T47D (cell line): ENCODE data around the gene STOX1.
"Not testable (repeated sequence)": the region's sequence is repeated elsewhere in the genome, so short reads cannot be mapped to it uniquely, and the experiment has no call there.

Source experiments
- DNase-seq, 2 experiments: peaks; one replicate each; pipeline versions ENCODE4 v3.0.0 to v3.0.0-alpha.2; 2011 to 2012; ENCODE audit warnings: low read depth in 1 of 2, low spot score in 1 of 2
- JUND ChIP-seq: IDR thresholded peaks from 2 replicates; pipeline ENCODE4 v1.6.1; 2012; ENCODE audit warnings: low read depth
- in situ Hi-C: cut with HindIII; loops from 2 replicates; pipeline ENCODE4 v1.10.0; 2016; ENCODE audit warnings: low sequenced_read_pairs, low pct_unique_long_range_greater_than_20kb

Gene STOX1, protein sequence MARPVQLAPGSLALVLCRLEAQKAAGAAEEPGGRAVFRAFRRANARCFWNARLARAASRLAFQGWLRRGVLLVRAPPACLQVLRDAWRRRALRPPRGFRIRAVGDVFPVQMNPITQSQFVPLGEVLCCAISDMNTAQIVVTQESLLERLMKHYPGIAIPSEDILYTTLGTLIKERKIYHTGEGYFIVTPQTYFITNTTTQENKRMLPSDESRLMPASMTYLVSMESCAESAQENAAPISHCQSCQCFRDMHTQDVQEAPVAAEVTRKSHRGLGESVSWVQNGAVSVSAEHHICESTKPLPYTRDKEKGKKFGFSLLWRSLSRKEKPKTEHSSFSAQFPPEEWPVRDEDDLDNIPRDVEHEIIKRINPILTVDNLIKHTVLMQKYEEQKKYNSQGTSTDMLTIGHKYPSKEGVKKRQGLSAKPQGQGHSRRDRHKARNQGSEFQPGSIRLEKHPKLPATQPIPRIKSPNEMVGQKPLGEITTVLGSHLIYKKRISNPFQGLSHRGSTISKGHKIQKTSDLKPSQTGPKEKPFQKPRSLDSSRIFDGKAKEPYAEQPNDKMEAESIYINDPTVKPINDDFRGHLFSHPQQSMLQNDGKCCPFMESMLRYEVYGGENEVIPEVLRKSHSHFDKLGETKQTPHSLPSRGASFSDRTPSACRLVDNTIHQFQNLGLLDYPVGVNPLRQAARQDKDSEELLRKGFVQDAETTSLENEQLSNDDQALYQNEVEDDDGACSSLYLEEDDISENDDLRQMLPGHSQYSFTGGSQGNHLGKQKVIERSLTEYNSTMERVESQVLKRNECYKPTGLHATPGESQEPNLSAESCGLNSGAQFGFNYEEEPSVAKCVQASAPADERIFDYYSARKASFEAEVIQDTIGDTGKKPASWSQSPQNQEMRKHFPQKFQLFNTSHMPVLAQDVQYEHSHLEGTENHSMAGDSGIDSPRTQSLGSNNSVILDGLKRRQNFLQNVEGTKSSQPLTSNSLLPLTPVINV

GRCh38 chr10:68826764-68827591 is at the start of gene STOX1:
Gene STOX1 (plus strand): TSS chr10:68827531. CDS start chr10:68827624, 93 bp downstream.
- peak; percentile 65 to 86 for DNase-seq
- in situ Hi-C loops = no loop called here
- TF ChIP-seq JUND = no peak

- no peak for TF ChIP-seq JUND
- no peak for DNase-seq
- in situ Hi-C loops = no loop called here
Measured at GRCh38 chr10:68781613-68782574, 45.4 kb upstream of the STOX1 start.

DNA sequence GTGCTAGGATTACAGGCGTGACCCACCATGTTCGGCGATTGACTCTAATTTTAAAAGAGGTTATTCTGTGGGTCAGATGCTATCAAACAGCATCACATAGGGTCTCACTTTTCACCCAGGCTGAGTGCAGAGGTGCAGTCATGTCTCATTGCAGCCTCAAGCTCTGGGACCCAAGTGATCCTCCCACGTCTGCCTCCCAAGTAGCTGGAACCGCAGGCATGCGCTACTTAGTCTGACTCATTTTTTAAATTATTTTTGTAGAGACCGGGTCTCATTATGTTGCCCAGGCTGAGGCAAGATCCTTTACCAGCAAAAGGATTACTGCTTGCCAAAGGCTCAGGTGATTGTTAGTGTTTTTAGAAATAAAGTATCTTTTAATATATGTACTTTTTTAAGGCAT is 42.9 kb upstream of the STOX1 start:
- TF ChIP-seq JUND = no peak
- DNase-seq = no peak
- in situ Hi-C loops = no loop called here

GRCh38 chr10:68787813-68788212 is 39.5 kb upstream of the STOX1 start:
- in situ Hi-C loops = no loop called here
- no peak for DNase-seq
- TF ChIP-seq JUND = no peak

- in situ Hi-C loops = no loop called here
- TF ChIP-seq JUND = no peak
- DNase-seq = no peak
Measured at GRCh38 chr10:68790476-68790875, 36.9 kb upstream of the STOX1 start.

DNA sequence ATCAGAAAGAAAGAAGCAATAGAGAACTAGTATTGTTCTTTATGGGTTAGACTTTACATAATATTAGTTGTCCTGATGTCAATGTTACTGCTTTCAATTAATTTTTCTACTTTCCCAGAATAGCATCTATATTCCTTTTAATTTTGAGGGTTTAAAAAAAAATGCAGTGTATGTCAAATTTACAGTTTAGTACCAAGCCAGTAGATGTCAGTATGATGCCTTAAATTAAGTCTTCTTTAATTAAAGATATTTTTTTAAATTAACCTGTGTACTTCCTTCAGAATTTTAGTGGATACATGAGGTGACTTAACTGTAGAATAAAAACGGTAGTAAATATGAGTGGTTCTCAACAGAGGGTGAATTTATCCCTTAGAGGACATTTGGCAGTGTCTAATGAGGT is 35.2 kb upstream of the STOX1 start:
- peak in 1 of 2 experiments; percentile 19 for DNase-seq
- in situ Hi-C loops = no loop called here
- TF ChIP-seq JUND = no peak

DNA sequence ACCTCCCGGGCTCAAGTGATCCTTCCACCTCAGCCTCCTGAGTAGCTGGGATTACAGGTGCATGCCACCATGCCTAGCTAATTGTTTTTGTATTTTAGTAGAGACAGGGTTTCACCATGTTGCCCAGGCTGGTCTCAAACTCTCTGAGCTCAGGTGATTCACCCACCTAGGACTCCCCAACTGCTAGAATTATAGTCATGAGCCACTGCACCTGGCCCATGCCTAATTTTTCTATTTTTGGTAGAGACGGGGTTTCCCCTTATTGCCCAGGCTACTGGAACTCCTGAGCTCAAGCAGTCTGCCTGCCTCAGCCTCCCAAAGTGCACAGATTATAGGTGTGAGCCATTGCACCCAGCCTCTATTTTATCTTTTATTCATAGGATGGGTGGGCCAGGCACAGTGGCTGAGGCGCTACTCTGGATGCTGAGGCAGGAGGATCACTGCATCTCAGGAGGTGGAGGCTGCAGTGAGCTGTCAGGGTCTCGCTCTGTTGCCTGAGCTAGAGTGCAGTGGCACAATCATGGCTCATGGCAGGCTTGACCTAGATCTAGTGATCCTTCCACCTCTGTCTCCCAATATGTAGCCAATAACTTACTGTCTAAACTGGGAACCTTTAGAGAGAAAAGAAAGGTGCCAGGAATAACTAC is 31.3 kb upstream of the STOX1 start:
- TF ChIP-seq JUND = no peak
- DNase-seq = no peak
- in situ Hi-C loops = no loop called here

DNA sequence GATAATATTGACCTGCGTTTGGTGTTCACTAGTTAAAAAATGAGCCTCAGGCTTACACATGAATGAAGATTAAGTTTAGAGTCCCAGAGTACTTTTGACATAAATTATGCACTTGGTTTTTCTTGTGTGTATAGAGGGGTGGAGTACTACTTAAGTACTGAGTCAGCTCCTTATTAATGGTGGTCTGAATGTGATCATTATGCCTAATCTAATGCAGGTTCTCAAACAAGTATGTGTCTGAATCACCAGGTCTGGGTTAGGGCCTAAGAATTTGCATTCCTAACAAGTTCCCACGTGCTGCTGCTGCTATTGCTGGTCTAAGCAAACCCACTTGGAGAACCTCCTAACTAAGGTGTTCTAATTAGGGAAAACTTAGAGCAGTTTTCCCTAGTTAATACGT is 30.7 kb upstream of the STOX1 start:
- no peak for DNase-seq
- TF ChIP-seq JUND = no peak
- in situ Hi-C loops = no loop called here

- TF ChIP-seq JUND = no peak
- no peak for DNase-seq
- in situ Hi-C loops = no loop called here
Measured at GRCh38 chr10:68800211-68800610, 27.1 kb upstream of the STOX1 start.

DNA sequence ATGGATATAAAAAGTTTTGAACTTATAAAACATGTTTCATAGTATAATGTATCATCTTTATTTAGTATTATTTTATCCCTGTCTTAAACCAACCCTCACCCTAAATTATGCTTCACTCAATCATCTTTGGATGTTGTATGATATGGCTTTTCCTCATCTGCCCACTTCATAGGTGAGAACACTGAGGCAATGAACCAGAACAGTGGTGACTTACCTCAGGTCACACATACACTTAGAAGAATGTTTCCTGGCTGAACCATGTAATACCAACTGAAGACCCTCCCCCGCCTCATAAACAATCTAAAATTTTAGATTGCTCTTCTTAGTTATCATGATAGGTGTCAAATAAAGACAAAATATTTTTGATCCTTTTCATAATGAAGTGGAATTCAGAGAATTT is 22.6 kb upstream of the STOX1 start:
- no peak for TF ChIP-seq JUND
- no peak for DNase-seq
- in situ Hi-C loops = no loop called here

DNA sequence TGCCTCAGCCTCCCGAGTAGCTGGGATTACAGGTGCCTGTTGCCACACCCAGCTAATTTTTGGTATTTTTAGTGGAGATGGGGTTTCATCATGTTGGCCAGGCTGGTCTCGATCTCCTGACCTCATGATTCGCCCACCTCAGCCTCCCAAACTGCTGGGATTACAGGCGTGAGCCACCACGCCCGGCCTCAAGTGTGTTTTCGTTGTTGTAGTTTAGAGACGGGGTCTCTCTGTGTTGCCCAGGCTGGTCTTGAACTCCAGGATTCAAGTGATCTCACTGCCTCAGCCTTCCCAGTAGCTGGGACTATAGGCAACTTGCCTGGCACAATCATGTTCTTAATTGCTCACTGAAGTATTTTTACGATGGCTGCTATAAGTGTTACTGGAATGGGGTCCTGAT is 16.5 kb upstream of the STOX1 start:
- DNase-seq, in situ Hi-C loops: not testable (repeated sequence)
